Astrocyte of the spinal cord (primary cell): ENCODE measurements around the gene GLUL.

ENCODE experiments used
- DNase-seq: peaks from one replicate; pipeline ENCODE4 v3.0.0; 2011; ENCODE audit warnings: low read depth, low spot score
- H3K4me3 ChIP-seq: 2 replicates; pipeline ENCODE4 v1.5.1; 2011; ENCODE audit warnings: low read depth, mild to moderate bottlenecking, low read length, moderate library complexity
- CTCF ChIP-seq: IDR thresholded peaks from 2 replicates; pipeline ENCODE4 v1.5.1; 2012; ENCODE audit warnings: low read depth, mild to moderate bottlenecking, low read length, inconsistent platforms
- in situ Hi-C: cut with HindIII; loops from 2 replicates; pipeline ENCODE4 v1.10.0; 2017; ENCODE audit warnings: low sequenced_read_pairs

Gene GLUL

GRCh38 chr1:182408435-182409075 is 17.0 kb upstream of the GLUL start:
- no peak for TF ChIP-seq CTCF
- in situ Hi-C loops, result no loop called here
- H3K4me3 ChIP-seq, result no peak overlapping the region
- no peak for DNase-seq

GRCh38 chr1:182407724-182408123 is 16.1 kb upstream of the GLUL start:
- in situ Hi-C loops, result no loop called here
- H3K4me3 ChIP-seq, result no peak overlapping the region
- no peak for DNase-seq
- TF ChIP-seq CTCF, result no peak

- DNase-seq, result no peak
- in situ Hi-C loops, result no loop called here
- no peak for TF ChIP-seq CTCF
- H3K4me3 ChIP-seq, result no peak overlapping the region
Measured at GRCh38 chr1:182406012-182406411, 14.4 kb upstream of the GLUL start.

GRCh38 chr1:182405578-182405977 is 14.0 kb upstream of the GLUL start:
- no peak overlapping the region for H3K4me3 ChIP-seq
- in situ Hi-C loops, result no loop called here
- no peak for TF ChIP-seq CTCF
- DNase-seq, result no peak

GRCh38 chr1:182404781-182405180 is 13.2 kb upstream of the GLUL start:
- in situ Hi-C loops, result no loop called here
- no peak for DNase-seq
- no peak overlapping the region for H3K4me3 ChIP-seq
- no peak for TF ChIP-seq CTCF

- TF ChIP-seq CTCF, result no peak
- no peak for DNase-seq
- in situ Hi-C loops, result no loop called here
- no peak within 1 kb of the TSS for H3K4me3 ChIP-seq
Measured at GRCh38 chr1:182400567-182400966, 9.0 kb upstream of the GLUL start, which contains the start of gene TEDDM1. TEDDM1 (minus strand) TSS chr1:182400667; CDS start chr1:182400485, 182 bp downstream.
